Loucy (cell line): ENCODE data around the gene FAM107B.

Experiments
- H2AFZ ChIP-seq: fragments of 200-600 bp; sonication (generic); 2 replicates; pipeline ENCODE4 v1.6.0; 2016; ENCODE audit warnings: antibody characterized with exemption, mild to moderate bottlenecking, low read length, moderate library complexity
- H3F3A ChIP-seq: fragments of 200-600 bp; 2 replicates; pipeline ENCODE4 v1.6.0; 2016; ENCODE audit warnings: antibody characterized with exemption, low read depth, mild to moderate bottlenecking
- H3K27me3 ChIP-seq: fragments of 200-600 bp; sonication (generic); 2 replicates; pipeline ENCODE4 v1.6.1; 2014; ENCODE audit warnings: low read length, mild to moderate bottlenecking; ENCODE audit not compliant: insufficient read depth, poor library complexity, severe bottlenecking
- H3K36me3 ChIP-seq: fragments of 200-600 bp; sonication (generic); 2 replicates; pipeline ENCODE4 v1.6.1; 2016; ENCODE audit warnings: low read length; ENCODE audit not compliant: insufficient read depth
- H3K4me1 ChIP-seq: fragments of 200-600 bp; sonication (generic); 2 replicates; pipeline ENCODE4 v1.5.1; 2014; ENCODE audit warnings: low read length, mild to moderate bottlenecking; ENCODE audit not compliant: insufficient read depth, poor library complexity, severe bottlenecking
- H3K4me2 ChIP-seq: fragments of 200-600 bp; sonication (generic); 2 replicates; pipeline ENCODE4 v1.6.0; 2014; ENCODE audit warnings: antibody characterized with exemption, low read length, low read depth, mild to moderate bottlenecking; ENCODE audit not compliant: poor library complexity, severe bottlenecking
- H3K4me3 ChIP-seq: fragments of 200-600 bp; sonication (generic); 2 replicates; pipeline ENCODE4 v1.5.1; 2014; ENCODE audit warnings: low read length, mild to moderate bottlenecking, mixed read lengths; ENCODE audit not compliant: poor library complexity, severe bottlenecking
- H3K79me2 ChIP-seq: fragments of 200-600 bp; sonication (generic); 2 replicates; pipeline ENCODE4 v1.6.1; 2014; ENCODE audit warnings: low read length; ENCODE audit not compliant: insufficient read depth
- H3K9ac ChIP-seq: fragments of 200-600 bp; sonication (generic); 2 replicates; pipeline ENCODE4 v1.6.0; 2014; ENCODE audit warnings: mild to moderate bottlenecking, low read depth, low read length, moderate library complexity; ENCODE audit not compliant: poor library complexity, severe bottlenecking
- H3K9me2 ChIP-seq: fragments of 200-600 bp; sonication (generic); replicated peaks from 2 replicates; pipeline ENCODE4 v1.6.1; 2016; ENCODE audit warnings: low read depth, low read length, mixed read lengths
- H3K9me3 ChIP-seq: fragments of 200-600 bp; sonication (generic); 2 replicates; pipeline ENCODE4 v1.6.1; 2014; ENCODE audit warnings: mild to moderate bottlenecking, antibody characterized with exemption, low read length, low read depth; ENCODE audit not compliant: insufficient read depth
- H4K20me1 ChIP-seq: fragments of 200-600 bp; sonication (generic); 2 replicates; pipeline ENCODE4 v1.6.0; 2014; ENCODE audit warnings: antibody characterized with exemption, low read length, mild to moderate bottlenecking; ENCODE audit not compliant: insufficient read depth, poor library complexity, severe bottlenecking
- CTCF ChIP-seq: fragments of 200-600 bp; sonication (generic); conservative IDR thresholded peaks from 2 replicates; pipeline ENCODE4 v1.5.1; 2014; ENCODE audit warnings: mild to moderate bottlenecking, antibody characterized with exemption, low read length
- EZH2phosphoT487 ChIP-seq: fragments of 200-600 bp; IDR thresholded peaks from 2 replicates; pipeline ENCODE4 v1.6.1; 2018; ENCODE audit warnings: antibody characterized with exemption, mild to moderate bottlenecking, moderate library complexity, borderline replicate concordance

The FAM107B gene

GRCh38 chr10:14533295-14533694 lies 241.4 kb downstream of the FAM107B start:
- H4K20me1 ChIP-seq, result no peaks in the 10 kb centered on the region
- no peak overlapping the region for H3K4me3 ChIP-seq
- H3F3A ChIP-seq, result no peaks in the 10 kb centered on the region
- no peaks in the 10 kb centered on the region for H3K9me2 ChIP-seq
- H3K9ac ChIP-seq, result no peak overlapping the region
- peaks cover 12% of the 10 kb centered on the region; the same call in 1 of the 2 replicates for H3K36me3 ChIP-seq
- peaks cover 12% of the 10 kb centered on the region; the same call in 1 of the 2 replicates for H3K79me2 ChIP-seq
- H3K4me2 ChIP-seq, result no peak overlapping the region
- peaks cover 10% of the 10 kb centered on the region for H3K4me1 ChIP-seq
- no peaks in the 10 kb centered on the region for H3K9me3 ChIP-seq
- H2AFZ ChIP-seq, result no peak overlapping the region
- no peaks in the 10 kb centered on the region for H3K27me3 ChIP-seq
- no peak for TF ChIP-seq CTCF
- TF ChIP-seq EZH2phosphoT487, result no peak

DNA sequence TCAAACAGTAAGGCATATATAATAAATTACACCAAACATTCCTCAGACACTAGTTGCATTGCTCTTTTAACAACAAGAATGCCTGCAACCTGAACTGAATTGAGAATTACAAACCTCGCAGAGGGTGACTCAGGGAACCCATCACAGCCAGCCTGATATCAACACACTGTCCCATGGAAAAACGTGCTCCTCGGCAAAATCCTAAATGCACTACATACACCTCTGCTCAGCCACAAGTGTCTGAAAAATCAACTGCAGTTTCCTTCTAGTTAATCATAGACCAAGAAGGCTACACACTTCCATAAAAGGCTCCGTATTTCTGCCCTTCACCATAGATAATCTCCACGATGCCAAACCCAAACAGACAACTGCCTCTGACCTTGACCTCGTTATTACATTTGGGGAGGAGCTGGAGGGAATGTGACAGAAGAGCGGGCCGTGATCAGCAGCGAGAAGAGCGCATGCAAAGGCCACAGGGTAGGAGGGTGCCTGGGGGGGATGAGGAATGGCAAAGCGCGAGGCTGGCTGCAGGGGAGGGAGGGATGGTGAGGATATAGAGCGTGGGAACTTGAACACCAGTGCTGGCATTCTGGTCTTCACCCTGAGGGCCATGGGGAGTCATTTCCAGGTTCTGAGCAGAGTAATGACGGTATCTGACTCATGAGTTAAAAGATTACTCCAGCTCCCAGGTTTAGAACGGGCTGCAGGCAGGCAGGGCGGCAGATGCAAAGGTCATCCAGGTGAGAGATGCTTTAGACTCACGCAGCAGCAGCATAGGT lies 242.0 kb downstream of the FAM107B start:
- Histone ChIP-seq H3K36me3 (peaks cover 12% of the 10 kb centered on the region; the same call in 1 of the 2 replicates), H3K27me3 (no peaks in the 10 kb centered on the region), H3K9me2 (no peaks in the 10 kb centered on the region), H3F3A (no peaks in the 10 kb centered on the region), H3K79me2 (peaks cover 12% of the 10 kb centered on the region; the same call in 1 of the 2 replicates), H3K4me1 (peaks cover 10% of the 10 kb centered on the region), H3K9me3 (no peaks in the 10 kb centered on the region), H2AFZ (no peak overlapping the region), H3K4me3 (no peak overlapping the region), H4K20me1 (no peaks in the 10 kb centered on the region), H3K9ac (no peak overlapping the region), H3K4me2 (no peak overlapping the region)
- TF ChIP-seq EZH2phosphoT487 (no peak), CTCF (no peak)

DNA sequence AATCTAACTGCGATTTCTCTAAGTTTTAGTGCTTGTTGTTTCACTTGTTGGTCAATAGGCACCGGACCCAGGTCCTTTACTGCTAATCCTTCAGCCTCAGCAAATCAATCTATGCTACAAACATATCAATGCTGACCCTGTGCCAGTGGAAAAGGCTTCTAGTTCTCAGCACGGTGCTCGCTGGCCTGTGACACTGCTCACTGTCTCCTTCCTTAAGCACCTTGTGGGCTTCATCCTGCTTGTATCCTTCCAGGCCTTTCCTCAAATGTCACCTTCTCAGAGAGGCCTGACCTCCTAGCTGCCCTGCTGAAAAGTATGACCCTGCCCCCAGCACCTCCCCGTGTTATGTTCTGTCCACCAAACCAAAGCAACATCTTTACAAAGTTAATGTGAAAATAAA lies 242.7 kb downstream of the FAM107B start:
- Histone ChIP-seq H3K27me3 (no peaks in the 10 kb centered on the region), H3K4me1 (peaks cover 10% of the 10 kb centered on the region), H3K9me2 (no peaks in the 10 kb centered on the region), H3F3A (no peaks in the 10 kb centered on the region), H3K36me3 (peaks cover 12% of the 10 kb centered on the region; the same call in 1 of the 2 replicates), H3K4me2 (no peak overlapping the region), H3K9ac (no peak overlapping the region), H3K9me3 (no peaks in the 10 kb centered on the region), H2AFZ (no peak overlapping the region), H4K20me1 (no peaks in the 10 kb centered on the region), H3K79me2 (peaks cover 12% of the 10 kb centered on the region; the same call in 1 of the 2 replicates), H3K4me3 (no peak overlapping the region)
- TF ChIP-seq EZH2phosphoT487 (no peak), CTCF (no peak)
